ENCODE measurements around the gene BAHCC1.

DNA sequence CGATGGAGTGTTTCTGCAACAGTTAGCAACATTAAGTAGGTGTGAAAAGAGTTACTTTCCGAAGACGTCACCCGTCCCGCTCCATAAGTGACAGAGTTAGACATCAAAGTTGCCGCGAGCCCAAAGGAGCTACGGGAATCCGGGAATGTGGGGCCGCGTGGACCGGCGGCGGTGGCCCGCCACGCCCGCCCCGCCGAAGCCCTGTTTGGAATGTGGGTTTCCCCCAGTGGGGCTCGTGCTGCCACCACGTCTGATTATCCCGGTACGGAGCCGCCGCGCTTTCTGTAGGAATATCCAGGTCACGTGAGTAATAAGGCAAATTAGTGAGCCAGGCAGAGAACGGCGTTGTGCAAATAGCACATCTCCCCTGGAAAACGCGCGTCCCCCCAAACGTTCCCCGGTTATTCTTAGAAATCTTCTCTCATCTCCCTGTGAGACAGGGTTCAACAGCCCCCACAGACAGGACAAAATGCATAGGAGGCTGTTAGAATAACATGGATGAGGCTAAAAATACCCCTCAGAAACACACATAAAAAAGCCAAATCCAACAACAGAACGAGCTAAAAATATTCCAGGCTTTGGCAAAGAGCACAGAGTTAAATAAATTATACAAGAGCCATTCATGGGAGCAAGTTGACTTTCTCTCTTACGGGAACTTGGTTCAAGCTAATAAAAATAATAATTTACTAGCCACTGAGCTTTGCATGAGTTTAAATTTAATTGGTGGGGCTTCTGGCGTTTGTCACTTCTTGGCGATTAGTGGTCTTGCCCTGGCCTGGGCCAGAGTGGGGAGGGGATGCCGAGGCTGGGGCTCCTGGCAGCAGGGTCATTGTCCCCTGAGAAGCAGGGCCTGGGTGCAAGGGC is 8.6 kb downstream of the BAHCC1 start:
- TF ChIP-seq, protein P1, sequence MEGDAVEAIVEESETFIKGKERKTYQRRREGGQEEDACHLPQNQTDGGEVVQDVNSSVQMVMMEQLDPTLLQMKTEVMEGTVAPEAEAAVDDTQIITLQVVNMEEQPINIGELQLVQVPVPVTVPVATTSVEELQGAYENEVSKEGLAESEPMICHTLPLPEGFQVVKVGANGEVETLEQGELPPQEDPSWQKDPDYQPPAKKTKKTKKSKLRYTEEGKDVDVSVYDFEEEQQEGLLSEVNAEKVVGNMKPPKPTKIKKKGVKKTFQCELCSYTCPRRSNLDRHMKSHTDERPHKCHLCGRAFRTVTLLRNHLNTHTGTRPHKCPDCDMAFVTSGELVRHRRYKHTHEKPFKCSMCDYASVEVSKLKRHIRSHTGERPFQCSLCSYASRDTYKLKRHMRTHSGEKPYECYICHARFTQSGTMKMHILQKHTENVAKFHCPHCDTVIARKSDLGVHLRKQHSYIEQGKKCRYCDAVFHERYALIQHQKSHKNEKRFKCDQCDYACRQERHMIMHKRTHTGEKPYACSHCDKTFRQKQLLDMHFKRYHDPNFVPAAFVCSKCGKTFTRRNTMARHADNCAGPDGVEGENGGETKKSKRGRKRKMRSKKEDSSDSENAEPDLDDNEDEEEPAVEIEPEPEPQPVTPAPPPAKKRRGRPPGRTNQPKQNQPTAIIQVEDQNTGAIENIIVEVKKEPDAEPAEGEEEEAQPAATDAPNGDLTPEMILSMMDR (IDR thresholded peaks at IDR 0.05): no peak
- TF ChIP-seq POLR2A (IDR thresholded peaks at IDR 0.05) (no peak), POLR2AphosphoS5 (IDR thresholded peaks at IDR 0.05) (peak; percentile 51)

All from prostate gland (tissue), 2 donors.